Measurements from ENCODE around the gene EDC4. TPM values are rescaled to one million over a fixed set of nuclear protein-coding genes. Genes with fewer than 3 reads are reported as not detected.
"Not testable (repeated sequence)": the region's sequence is repeated elsewhere in the genome, so short reads cannot be mapped to it uniquely, and the experiment has no call there.

The EDC4 gene
- total and polyA plus RNA-seq, 2 donors from 2014 or later: 44.7 to 56.5 TPM

DNA sequence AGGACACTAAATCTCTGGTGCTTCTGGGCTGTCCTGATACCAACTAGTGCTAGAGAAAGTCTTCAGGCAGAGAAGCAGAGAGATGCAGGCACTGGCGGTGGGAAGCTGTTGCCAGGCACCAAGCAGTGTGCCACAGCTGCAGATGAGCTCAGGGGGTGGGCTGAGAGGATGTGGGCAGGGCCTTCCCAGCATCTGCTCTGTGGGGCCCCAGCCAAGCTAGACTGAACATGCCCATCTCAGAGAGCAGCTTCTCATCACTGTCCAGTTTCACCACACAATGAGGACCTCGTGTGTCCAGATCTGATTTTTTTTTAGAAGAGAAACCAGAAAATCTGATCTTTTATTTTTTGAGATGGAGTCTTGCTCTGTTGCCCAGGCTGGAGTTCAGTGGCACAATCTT, 37.3 kb downstream of the EDC4 start:
- TF ChIP-seq, protein P1, sequence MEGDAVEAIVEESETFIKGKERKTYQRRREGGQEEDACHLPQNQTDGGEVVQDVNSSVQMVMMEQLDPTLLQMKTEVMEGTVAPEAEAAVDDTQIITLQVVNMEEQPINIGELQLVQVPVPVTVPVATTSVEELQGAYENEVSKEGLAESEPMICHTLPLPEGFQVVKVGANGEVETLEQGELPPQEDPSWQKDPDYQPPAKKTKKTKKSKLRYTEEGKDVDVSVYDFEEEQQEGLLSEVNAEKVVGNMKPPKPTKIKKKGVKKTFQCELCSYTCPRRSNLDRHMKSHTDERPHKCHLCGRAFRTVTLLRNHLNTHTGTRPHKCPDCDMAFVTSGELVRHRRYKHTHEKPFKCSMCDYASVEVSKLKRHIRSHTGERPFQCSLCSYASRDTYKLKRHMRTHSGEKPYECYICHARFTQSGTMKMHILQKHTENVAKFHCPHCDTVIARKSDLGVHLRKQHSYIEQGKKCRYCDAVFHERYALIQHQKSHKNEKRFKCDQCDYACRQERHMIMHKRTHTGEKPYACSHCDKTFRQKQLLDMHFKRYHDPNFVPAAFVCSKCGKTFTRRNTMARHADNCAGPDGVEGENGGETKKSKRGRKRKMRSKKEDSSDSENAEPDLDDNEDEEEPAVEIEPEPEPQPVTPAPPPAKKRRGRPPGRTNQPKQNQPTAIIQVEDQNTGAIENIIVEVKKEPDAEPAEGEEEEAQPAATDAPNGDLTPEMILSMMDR (IDR thresholded peaks at IDR 0.05; ENCODE audit: borderline replicate concordance, extremely low read depth, insufficient read depth): no peak
- Histone ChIP-seq H3K36me3 (ENCODE audit: control insufficient read depth in 2 of 3, insufficient read depth in 3 of 3, low read length in 3 of 3) (peaks cover 0 to 27% (median 15%) of the 10 kb centered on the region in 3 donors), H3K4me1 (ENCODE audit: control insufficient read depth in 2 of 3, insufficient read depth in 2 of 3, low read depth in 1 of 3, low read length in 3 of 3) (peaks cover 0 to 6% (median 4%) of the 10 kb centered on the region in 3 donors), H3K4me3 (ENCODE audit: low read length in 3 of 3) (no peak overlapping the region), H3K9ac (ENCODE audit: low read length in 3 of 3) (no peak overlapping the region), H3K27me3 (ENCODE audit: control insufficient read depth, insufficient read depth, low read length) (no peaks in the 10 kb centered on the region), H3K9me3 (ENCODE audit: control insufficient read depth in 2 of 3, insufficient read depth in 1 of 3, low read length in 3 of 3) (no peaks in the 10 kb centered on the region), H3K27ac (ENCODE audit: low read depth in 2 of 2, low read length in 2 of 2) (no peak overlapping the region)
- intact Hi-C loops (cut with DNase I): no loop called here
- no peak for DNase-seq
- FAIRE-seq: no peak

DNA sequence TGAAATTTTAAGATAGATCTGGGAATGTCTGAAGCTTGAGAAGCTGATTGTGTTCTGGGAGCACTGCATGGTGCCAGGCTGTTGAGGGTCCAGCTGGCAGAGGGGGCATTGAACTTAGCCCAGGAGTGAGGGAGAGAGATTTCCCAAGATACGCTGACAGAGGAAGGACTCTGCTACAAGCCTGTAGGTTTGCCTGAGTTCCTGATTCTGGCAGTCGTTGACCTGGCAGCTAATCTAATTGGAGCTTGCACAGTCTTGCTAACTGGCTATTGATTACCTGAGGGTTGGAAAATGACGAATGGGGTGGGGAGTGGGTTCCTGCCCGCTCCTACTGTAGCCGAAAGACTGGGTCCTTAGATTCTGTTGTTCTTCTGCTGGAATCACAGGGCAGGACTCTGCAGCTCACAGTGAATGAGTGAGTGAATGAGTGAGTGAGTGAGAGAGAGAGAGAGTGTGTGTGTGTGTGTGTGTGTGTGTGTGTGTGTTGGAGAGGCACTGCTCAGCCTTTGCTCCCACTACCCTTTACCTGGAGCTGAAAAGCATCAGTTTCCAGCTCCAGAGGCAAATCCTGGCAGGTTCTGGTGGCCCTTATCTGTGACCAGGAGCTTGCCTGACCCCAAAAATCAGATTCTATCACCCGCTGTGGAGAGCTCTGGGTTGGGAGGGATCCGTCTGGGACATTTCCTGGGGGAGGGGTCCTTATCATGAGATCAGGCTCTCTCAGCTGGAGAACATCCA, 42.1 kb downstream of the EDC4 start:
- FAIRE-seq (no peak), DNase-seq (no peak)
- intact Hi-C loops (cut with DNase I): no loop called here
- TF ChIP-seq, protein P1 (IDR thresholded peaks at IDR 0.05; ENCODE audit: borderline replicate concordance, extremely low read depth, insufficient read depth): no peak
- H3K9me3 ChIP-seq (ENCODE audit: control insufficient read depth in 2 of 3, insufficient read depth in 1 of 3, low read length in 3 of 3): no peaks in the 10 kb centered on the region
- H3K36me3 ChIP-seq (ENCODE audit: control insufficient read depth in 2 of 3, insufficient read depth in 3 of 3, low read length in 3 of 3): peaks cover 0 to 18% (median 11%) of the 10 kb centered on the region in 3 donors
- no peak overlapping the region for H3K4me3 ChIP-seq (ENCODE audit: low read length in 3 of 3)
- no peaks in the 10 kb centered on the region for H3K27me3 ChIP-seq (ENCODE audit: control insufficient read depth, insufficient read depth, low read length)
- no peak overlapping the region for H3K27ac ChIP-seq (ENCODE audit: low read depth in 2 of 2, low read length in 2 of 2)
- no peak overlapping the region for H3K9ac ChIP-seq (ENCODE audit: low read length in 3 of 3)
- peaks cover 0 to 21% (median 17%) of the 10 kb centered on the region in 3 donors for H3K4me1 ChIP-seq (ENCODE audit: control insufficient read depth in 2 of 3, insufficient read depth in 2 of 3, low read depth in 1 of 3, low read length in 3 of 3)

DNA sequence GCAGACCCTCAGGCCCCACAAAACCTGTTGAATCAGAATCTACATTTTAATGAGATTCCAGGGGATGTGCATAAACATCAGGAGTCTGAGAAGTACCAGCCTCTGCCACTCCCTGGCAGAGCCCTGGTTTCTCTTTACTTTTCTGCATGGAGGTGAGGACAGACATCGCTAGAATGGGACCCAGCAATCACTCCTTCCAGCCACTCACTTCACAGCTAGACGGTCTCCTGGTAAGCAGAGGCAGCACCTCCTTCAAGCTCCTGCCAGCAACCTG, 42.6 kb downstream of the EDC4 start:
- peaks cover 0 to 21% (median 17%) of the 10 kb centered on the region in 3 donors for H3K4me1 ChIP-seq (ENCODE audit: control insufficient read depth in 2 of 3, insufficient read depth in 2 of 3, low read depth in 1 of 3, low read length in 3 of 3)
- H3K9ac ChIP-seq (ENCODE audit: low read length in 3 of 3); H3K9me3 ChIP-seq (ENCODE audit: control insufficient read depth in 2 of 3, insufficient read depth in 1 of 3, low read length in 3 of 3); FAIRE-seq; H3K27me3 ChIP-seq (ENCODE audit: control insufficient read depth, insufficient read depth, low read length); DNase-seq; H3K4me3 ChIP-seq (ENCODE audit: low read length in 3 of 3); H3K27ac ChIP-seq (ENCODE audit: low read depth in 2 of 2, low read length in 2 of 2); intact Hi-C loops (cut with DNase I): not testable (repeated sequence)
- peaks cover 0 to 18% (median 6%) of the 10 kb centered on the region in 3 donors for H3K36me3 ChIP-seq (ENCODE audit: control insufficient read depth in 2 of 3, insufficient read depth in 3 of 3, low read length in 3 of 3)

DNA sequence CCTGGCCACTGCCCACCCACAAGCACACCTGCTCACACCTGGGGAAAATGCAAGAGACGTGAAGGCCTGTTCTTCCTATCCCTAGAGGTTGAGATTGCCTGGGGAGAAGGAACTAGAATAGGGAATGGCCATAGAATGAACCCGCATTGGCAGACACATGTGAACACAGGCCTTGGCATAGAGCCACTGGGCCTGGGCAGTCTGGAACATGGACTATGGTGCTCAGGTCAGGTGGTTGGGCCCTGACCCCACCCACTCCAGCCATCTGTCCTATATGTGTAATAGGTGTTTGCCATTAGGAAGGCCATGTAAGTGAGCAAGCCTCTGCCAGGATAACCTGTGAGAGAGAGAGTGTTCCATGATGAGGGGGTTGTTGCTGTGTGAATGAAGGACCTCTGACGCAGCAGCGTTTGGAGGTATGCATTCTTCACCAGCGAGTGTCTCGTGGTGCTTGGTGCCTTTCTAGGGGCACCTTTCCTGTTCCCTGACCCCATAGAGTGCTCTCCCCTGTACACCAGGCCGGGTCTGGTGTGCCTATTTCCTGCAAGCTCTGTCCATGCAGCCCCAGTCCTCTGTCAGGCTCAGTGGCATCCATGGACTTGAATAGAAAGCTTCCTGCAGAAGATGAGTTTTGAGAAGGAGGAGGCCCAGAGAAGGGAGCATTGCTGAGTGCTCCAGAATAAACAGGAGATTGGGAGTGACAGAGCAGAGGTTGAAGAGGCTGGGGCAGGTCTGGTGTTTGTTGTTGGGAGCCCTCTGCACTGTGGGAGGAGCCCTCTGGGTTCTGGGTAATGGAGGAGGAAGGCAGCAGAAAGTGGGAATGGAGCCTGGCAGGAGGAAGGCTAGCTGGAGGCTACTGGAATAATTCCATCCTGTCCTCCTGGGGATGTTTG, 43.2 kb downstream of the EDC4 start:
- Histone ChIP-seq H3K4me1 (ENCODE audit: control insufficient read depth in 2 of 3, insufficient read depth in 2 of 3, low read depth in 1 of 3, low read length in 3 of 3) (peaks cover 0 to 21% (median 17%) of the 10 kb centered on the region in 3 donors), H3K36me3 (ENCODE audit: control insufficient read depth in 2 of 3, insufficient read depth in 3 of 3, low read length in 3 of 3) (peaks cover 0 to 16% (median 6%) of the 10 kb centered on the region in 3 donors), H3K4me3 (ENCODE audit: low read length in 3 of 3) (no peak overlapping the region), H3K27ac (ENCODE audit: low read depth in 2 of 2, low read length in 2 of 2) (no peak overlapping the region), H3K9ac (ENCODE audit: low read length in 3 of 3) (no peak overlapping the region), H3K27me3 (ENCODE audit: control insufficient read depth, insufficient read depth, low read length) (no peaks in the 10 kb centered on the region), H3K9me3 (ENCODE audit: control insufficient read depth in 2 of 3, insufficient read depth in 1 of 3, low read length in 3 of 3) (no peaks in the 10 kb centered on the region)
- intact Hi-C loops (cut with DNase I): no loop called here
- no peak for DNase-seq
- FAIRE-seq: no peak
- TF ChIP-seq, protein P1 (IDR thresholded peaks at IDR 0.05; ENCODE audit: borderline replicate concordance, extremely low read depth, insufficient read depth): no peak

Data from kidney (tissue), 14 donors.